Measurements from ENCODE around the gene GHITM. TPM values are rescaled to one million over a fixed set of nuclear protein-coding genes. Genes with fewer than 3 reads are reported as not detected.

Gene GHITM
- polyA plus RNA-seq, 3 donors = 91.4 to 363 (median 312) TPM

GRCh38 chr10:84163996-84164395 lies 24.7 kb downstream of the GHITM start:
- Histone ChIP-seq H3K9me3 (replicated peaks in 1 of 2; ENCODE audit: control insufficient read depth in 1 of 2, insufficient read depth in 1 of 2, low read length in 2 of 2) (peaks cover 0 to 5% of the 10 kb centered on the region in 2 donors), H3K79me2 (ENCODE audit: insufficient read depth, low read length) (no peaks in the 10 kb centered on the region), H3K27me3 (ENCODE audit: control insufficient read depth in 2 of 2, insufficient read depth in 2 of 2, low read length in 2 of 2) (peaks cover 7 to 15% of the 10 kb centered on the region in 2 donors), H3K36me3 (replicated peaks in 1 of 2; ENCODE audit: control insufficient read depth in 1 of 2, insufficient read depth in 2 of 2, low read length in 2 of 2) (no peaks in the 10 kb centered on the region), H3K9ac (ENCODE audit: insufficient read depth, low read length, poor library complexity, severe bottlenecking) (no peak overlapping the region), H3K4me1 (ENCODE audit: control insufficient read depth in 1 of 2, insufficient read depth in 2 of 2, low read length in 2 of 2) (peaks cover 0 to 2% of the 10 kb centered on the region in 2 donors), H3K4me3 (replicated peaks in 1 of 3; ENCODE audit: low read depth in 2 of 3, low read length in 3 of 3) (no peak overlapping the region), H4K20me1 (ENCODE audit: insufficient read depth, low read length) (no peaks in the 10 kb centered on the region), H2AFZ (ENCODE audit: insufficient read depth, low read depth, low read length, poor library complexity, severe bottlenecking) (no peak overlapping the region), H3K27ac (ENCODE audit: low read depth in 1 of 2, low read length in 2 of 2) (no peak overlapping the region), H3K4me2 (replicated peaks; ENCODE audit: extremely low read depth, low read length, poor library complexity, severe bottlenecking) (no peak overlapping the region)
- intact Hi-C loops (cut with micrococcal nuclease) = no loop called here
- TF ChIP-seq, protein P1, sequence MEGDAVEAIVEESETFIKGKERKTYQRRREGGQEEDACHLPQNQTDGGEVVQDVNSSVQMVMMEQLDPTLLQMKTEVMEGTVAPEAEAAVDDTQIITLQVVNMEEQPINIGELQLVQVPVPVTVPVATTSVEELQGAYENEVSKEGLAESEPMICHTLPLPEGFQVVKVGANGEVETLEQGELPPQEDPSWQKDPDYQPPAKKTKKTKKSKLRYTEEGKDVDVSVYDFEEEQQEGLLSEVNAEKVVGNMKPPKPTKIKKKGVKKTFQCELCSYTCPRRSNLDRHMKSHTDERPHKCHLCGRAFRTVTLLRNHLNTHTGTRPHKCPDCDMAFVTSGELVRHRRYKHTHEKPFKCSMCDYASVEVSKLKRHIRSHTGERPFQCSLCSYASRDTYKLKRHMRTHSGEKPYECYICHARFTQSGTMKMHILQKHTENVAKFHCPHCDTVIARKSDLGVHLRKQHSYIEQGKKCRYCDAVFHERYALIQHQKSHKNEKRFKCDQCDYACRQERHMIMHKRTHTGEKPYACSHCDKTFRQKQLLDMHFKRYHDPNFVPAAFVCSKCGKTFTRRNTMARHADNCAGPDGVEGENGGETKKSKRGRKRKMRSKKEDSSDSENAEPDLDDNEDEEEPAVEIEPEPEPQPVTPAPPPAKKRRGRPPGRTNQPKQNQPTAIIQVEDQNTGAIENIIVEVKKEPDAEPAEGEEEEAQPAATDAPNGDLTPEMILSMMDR (IDR thresholded peaks at IDR 0.05) = no peak
- H3K4me3 Mint-ChIP-seq = no peak overlapping the region
- no peak overlapping the region for H3K27ac Mint-ChIP-seq
- H3K36me3 Mint-ChIP-seq = no peaks in the 10 kb centered on the region
- DNase-seq = no peak
- H3K4me1 Mint-ChIP-seq = peaks cover 4% of the 10 kb centered on the region
- peaks cover 5 to 22% (median 8%) of the 10 kb centered on the region in 7 donors for H3K9me3 Mint-ChIP-seq
- WGBS (ENCODE audit: insufficient coverage) = no CpG with 5 or more reads among the region's 2 CpGs
- peaks cover 14 to 18% (median 14%) of the 10 kb centered on the region in 3 donors for H3K27me3 Mint-ChIP-seq (ENCODE audit: low read depth in 3 of 3)

DNA sequence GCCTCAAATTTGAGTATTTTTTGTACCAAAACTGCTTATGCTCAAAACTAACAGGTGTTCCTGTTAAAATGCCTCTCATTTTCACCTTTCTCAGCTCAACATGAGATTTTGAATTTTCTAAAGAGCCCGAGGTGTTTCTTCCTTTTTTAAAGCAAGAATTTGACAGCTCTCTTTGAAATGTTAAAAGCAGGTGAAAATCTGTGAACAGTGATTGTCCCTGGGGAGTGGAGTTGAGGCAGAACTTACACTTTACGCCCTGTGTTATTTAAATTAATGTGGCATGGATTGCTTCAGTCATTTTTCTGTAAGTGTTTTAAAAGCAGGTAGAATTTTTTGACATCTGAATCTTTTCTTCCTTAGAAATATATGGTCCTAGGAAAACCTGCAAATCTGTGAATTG lies 25.1 kb downstream of the GHITM start:
- H3K27ac ChIP-seq (ENCODE audit: low read depth in 1 of 2, low read length in 2 of 2) = no peak overlapping the region
- H2AFZ ChIP-seq (ENCODE audit: insufficient read depth, low read depth, low read length, poor library complexity, severe bottlenecking) = no peak overlapping the region
- H3K36me3 ChIP-seq (replicated peaks in 1 of 2; ENCODE audit: control insufficient read depth in 1 of 2, insufficient read depth in 2 of 2, low read length in 2 of 2) = no peaks in the 10 kb centered on the region
- no peaks in the 10 kb centered on the region for H3K4me1 ChIP-seq (ENCODE audit: control insufficient read depth in 1 of 2, insufficient read depth in 2 of 2, low read length in 2 of 2)
- no peaks in the 10 kb centered on the region for H4K20me1 ChIP-seq (ENCODE audit: insufficient read depth, low read length)
- Mint-ChIP-seq H3K36me3 (no peaks in the 10 kb centered on the region), H3K4me3 (no peak overlapping the region), H3K4me1 (no peaks in the 10 kb centered on the region), H3K9me3 (peaks cover 5 to 22% (median 8%) of the 10 kb centered on the region in 7 donors), H3K27ac (no peak overlapping the region), H3K27me3 (ENCODE audit: low read depth in 3 of 3) (peaks cover 9 to 13% (median 13%) of the 10 kb centered on the region in 3 donors)
- TF ChIP-seq, protein P1 (IDR thresholded peaks at IDR 0.05) = no peak
- no peak overlapping the region for H3K4me2 ChIP-seq (replicated peaks; ENCODE audit: extremely low read depth, low read length, poor library complexity, severe bottlenecking)
- H3K27me3 ChIP-seq (ENCODE audit: control insufficient read depth in 2 of 2, insufficient read depth in 2 of 2, low read length in 2 of 2) = peaks cover 3 to 11% of the 10 kb centered on the region in 2 donors
- no peak for DNase-seq
- no CpG with 5 or more reads among the region's 2 CpGs for WGBS (ENCODE audit: insufficient coverage)
- H3K9ac ChIP-seq (ENCODE audit: insufficient read depth, low read length, poor library complexity, severe bottlenecking) = no peak overlapping the region
- H3K79me2 ChIP-seq (ENCODE audit: insufficient read depth, low read length) = no peaks in the 10 kb centered on the region
- H3K4me3 ChIP-seq (replicated peaks in 1 of 3; ENCODE audit: low read depth in 2 of 3, low read length in 3 of 3) = no peak overlapping the region
- peaks cover 0 to 5% of the 10 kb centered on the region in 2 donors for H3K9me3 ChIP-seq (replicated peaks in 1 of 2; ENCODE audit: control insufficient read depth in 1 of 2, insufficient read depth in 1 of 2, low read length in 2 of 2)
- intact Hi-C loops (cut with micrococcal nuclease) = no loop called here
